Measurements from ENCODE around the gene GLYR1.

DNA sequence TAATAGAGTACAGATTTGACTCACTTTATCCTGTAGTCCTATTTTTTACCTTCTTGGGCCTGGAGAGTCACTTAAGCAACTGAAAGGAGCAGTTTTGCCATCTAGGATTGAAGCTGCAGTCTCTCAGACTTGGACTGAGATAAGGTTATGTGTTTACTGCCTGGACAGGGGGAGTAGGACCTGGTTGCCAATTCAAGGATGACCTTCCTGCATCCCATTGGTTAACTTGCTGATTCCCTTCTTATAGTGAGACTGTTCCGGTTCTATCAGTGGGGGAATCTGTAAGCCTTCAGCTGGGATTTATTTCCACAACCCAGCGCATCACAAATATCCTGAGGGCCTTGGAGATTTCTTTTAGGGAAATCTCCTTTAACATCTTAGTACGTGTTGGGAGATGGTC is 3.1 kb upstream of the GLYR1 start:
- TF ChIP-seq, protein P1, sequence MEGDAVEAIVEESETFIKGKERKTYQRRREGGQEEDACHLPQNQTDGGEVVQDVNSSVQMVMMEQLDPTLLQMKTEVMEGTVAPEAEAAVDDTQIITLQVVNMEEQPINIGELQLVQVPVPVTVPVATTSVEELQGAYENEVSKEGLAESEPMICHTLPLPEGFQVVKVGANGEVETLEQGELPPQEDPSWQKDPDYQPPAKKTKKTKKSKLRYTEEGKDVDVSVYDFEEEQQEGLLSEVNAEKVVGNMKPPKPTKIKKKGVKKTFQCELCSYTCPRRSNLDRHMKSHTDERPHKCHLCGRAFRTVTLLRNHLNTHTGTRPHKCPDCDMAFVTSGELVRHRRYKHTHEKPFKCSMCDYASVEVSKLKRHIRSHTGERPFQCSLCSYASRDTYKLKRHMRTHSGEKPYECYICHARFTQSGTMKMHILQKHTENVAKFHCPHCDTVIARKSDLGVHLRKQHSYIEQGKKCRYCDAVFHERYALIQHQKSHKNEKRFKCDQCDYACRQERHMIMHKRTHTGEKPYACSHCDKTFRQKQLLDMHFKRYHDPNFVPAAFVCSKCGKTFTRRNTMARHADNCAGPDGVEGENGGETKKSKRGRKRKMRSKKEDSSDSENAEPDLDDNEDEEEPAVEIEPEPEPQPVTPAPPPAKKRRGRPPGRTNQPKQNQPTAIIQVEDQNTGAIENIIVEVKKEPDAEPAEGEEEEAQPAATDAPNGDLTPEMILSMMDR (IDR thresholded peaks at IDR 0.05), result no peak
- TF ChIP-seq EZH2 (IDR thresholded peaks at IDR 0.05) (no peak), EZH2phosphoT487 (IDR thresholded peaks at IDR 0.05) (no peak)
